ENCODE measurements around the gene FAM222A.

DNA sequence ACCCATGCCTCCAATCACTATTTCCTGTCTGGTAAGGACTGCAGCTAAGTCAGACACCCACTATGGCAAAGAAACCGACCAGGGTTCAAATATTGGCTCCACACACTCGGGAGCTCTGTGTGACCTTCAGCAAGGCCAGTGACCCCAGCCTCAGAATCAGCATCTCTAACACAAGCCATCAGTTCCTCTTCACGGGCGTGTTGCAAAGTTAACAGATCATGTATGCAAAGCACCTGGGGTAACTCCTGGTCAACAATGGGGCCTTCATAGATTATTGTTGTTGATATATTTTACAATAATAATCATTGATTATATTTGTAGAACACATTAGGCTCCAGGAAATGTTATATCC is 6.2 kb upstream of the FAM222A start:
- TF ChIP-seq CTCF (conservative IDR thresholded peaks at IDR 0.05; ENCODE audit: low read depth, low read length): no peak
- no peak for TF ChIP-seq EZH2 (IDR thresholded peaks at IDR 0.05; ENCODE audit: borderline replicate concordance, low read depth, low read length, poor library complexity, severe bottlenecking)
